K562 (cell line): ENCODE results near the gene MOB1B. TPM values are rescaled to one million over a fixed set of nuclear protein-coding genes. Genes with fewer than 3 reads are reported as not detected.

Source experiments
- ATAC-seq: fragments of 200-7000 bp; cut with Tn5 transposase; 3 replicates; pipeline ENCODE4 v1.9.1; 2020; ENCODE audit warnings: moderate library complexity
- BruUV-seq: library from RNA; stranded (reverse); fragments of 400-500 nt; replicated peaks from 2 replicates; lab custom pipeline; 2021; lab: Mats Ljungman, UMichigan
- CTCF ChIA-PET: fragments of 300-600 bp; formaldehyde crosslinking; extraction: SDS; loops from one replicate; lab custom pipeline; 2021; ENCODE audit warnings: low intra/inter-chr PET ratio; lab: Yijun Ruan, JAX
- POLR2A ChIA-PET: fragments of 300-600, 350-650 bp; sonication (Branson Sonifier 250); formaldehyde crosslinking; extraction: SDS; loops from one replicate; lab custom pipeline; 2021; ENCODE audit warnings: antibody characterized with exemption, inconsistent platforms; lab: Yijun Ruan, JAX
- DNase-seq, 4 experiments: peaks; one replicate each; pipeline versions ENCODE4 v3.0.0 to v3.0.0-alpha.2; 2011 to 2018; ENCODE audit warnings: low spot score in 3 of 4, mixed read lengths in 3 of 4; ENCODE audit errors: extremely low read depth in 1 of 4
- FAIRE-seq: peaks from 2 replicates; lab custom pipeline; 2011; peaks lifted over from hg19 to GRCh38; lab: Jason Lieb, UNC
- H2AFZ ChIP-seq: 2 replicates; pipeline ENCODE4 v1.6.0; 2011; ENCODE audit warnings: low read depth, low read length, control low read depth, inconsistent platforms
- H3K27ac ChIP-seq: fragments of 200-600 bp; 3 replicates; pipeline ENCODE4 v1.8.0; 2011; ENCODE audit warnings: low read depth, mild to moderate bottlenecking, control low read depth, inconsistent platforms, low read length, moderate library complexity, mixed read lengths; ENCODE audit errors: extremely low read depth
- H3K27me3 ChIP-seq, 2 experiments: fragments of 300-600 bp in 1 of 2; 2 replicates in 1 of 2; 3 replicates in 1 of 2; pipeline versions ENCODE4 v1.6.0 to v1.8.0; 2011; ENCODE audit warnings: inconsistent platforms in 2 of 2, low read length in 2 of 2, mild to moderate bottlenecking in 1 of 2, mixed read lengths in 1 of 2, moderate library complexity in 1 of 2; ENCODE audit not compliant: control insufficient read depth in 2 of 2, insufficient read depth in 2 of 2
- H3K36me3 ChIP-seq: fragments of 300-600 bp; 3 replicates; pipeline ENCODE4 v1.8.0; 2011; ENCODE audit warnings: mild to moderate bottlenecking, low read length, inconsistent platforms; ENCODE audit not compliant: control insufficient read depth, insufficient read depth
- H3K4me1 ChIP-seq, 2 experiments: fragments of 200-600 bp in 1 of 2; replicated peaks in 1 of 2; 2 replicates in 1 of 2; 3 replicates in 1 of 2; pipeline versions ENCODE4 v1.5.1 to v1.8.0; 2011; ENCODE audit warnings: inconsistent platforms in 2 of 2, low read length in 2 of 2, mild to moderate bottlenecking in 1 of 2, mixed read lengths in 1 of 2, moderate library complexity in 1 of 2; ENCODE audit not compliant: control insufficient read depth in 2 of 2, insufficient read depth in 2 of 2
- H3K4me2 ChIP-seq: 2 replicates; pipeline ENCODE4 v1.6.1; 2011; ENCODE audit warnings: low read length, control low read depth, inconsistent platforms, mixed read lengths; ENCODE audit not compliant: insufficient read depth
- H3K4me3 ChIP-seq: fragments of 200-600 bp; sonication (generic), shearing (Covaris generic); 2 replicates; pipeline ENCODE4 v1.5.1; 2016; ENCODE audit warnings: control low read depth, inconsistent platforms
- H3K79me2 ChIP-seq: fragments of 200-600 bp; 3 replicates; pipeline ENCODE4 v1.8.0; 2011; ENCODE audit warnings: low read length, inconsistent platforms; ENCODE audit not compliant: control insufficient read depth, insufficient read depth
- H3K9ac ChIP-seq, 2 experiments: 2 replicates each; pipeline versions ENCODE4 v1.6.0 to v1.6.1; 2011; ENCODE audit warnings: low read depth in 2 of 2, low read length in 2 of 2, control low read depth in 1 of 2, inconsistent platforms in 1 of 2, mild to moderate bottlenecking in 1 of 2, mixed read lengths in 1 of 2; ENCODE audit not compliant: insufficient read depth in 1 of 2
- H3K9me1 ChIP-seq: one replicate; pipeline ENCODE4 v1.6.0; 2011; ENCODE audit warnings: inconsistent platforms, mild to moderate bottlenecking, low read length, moderate library complexity; ENCODE audit not compliant: control insufficient read depth, insufficient read depth
- H3K9me3 ChIP-seq: replicated peaks from 2 replicates; pipeline ENCODE4 v1.5.1; 2011; ENCODE audit warnings: low read depth, low read length, inconsistent platforms; ENCODE audit not compliant: control insufficient read depth, insufficient read depth
- H4K20me1 ChIP-seq: replicated peaks from 2 replicates; pipeline ENCODE4 v1.6.1; 2011; ENCODE audit warnings: low read length, inconsistent platforms, mixed read lengths; ENCODE audit not compliant: control insufficient read depth, insufficient read depth
- ARNT ChIP-seq, 2 experiments: fragments of 450-650 bp; IDR thresholded peaks; 2 replicates each; pipeline ENCODE4 v1.6.1; 2016; ENCODE audit warnings: mild to moderate bottlenecking in 1 of 2
- CLOCK ChIP-seq: fragments of 250-450 bp; sonication (Bioruptor Pico); IDR thresholded peaks from 2 replicates; pipeline ENCODE4 v1.4.0; 2020; ENCODE audit warnings: mild to moderate bottlenecking, moderate library complexity, borderline replicate concordance
- DACH1 ChIP-seq: fragments of 450-650 bp; IDR thresholded peaks from 2 replicates; pipeline ENCODE4 v1.6.1; 2018; ENCODE audit not compliant: partially characterized antibody
- FOSL1 ChIP-seq: fragments of 200-800 bp; sonication (Bioruptor generic); conservative IDR thresholded peaks from 2 replicates; pipeline ENCODE4 v1.6.1; 2016; ENCODE audit warnings: missing genetic modification characterization, missing compliant biosample characterization
- KLF13 ChIP-seq: fragments of 450-650 bp; IDR thresholded peaks from 2 replicates; pipeline ENCODE4 v1.6.1; 2016; ENCODE audit warnings: missing genetic modification characterization, low read depth, mild to moderate bottlenecking, missing compliant biosample characterization, moderate library complexity, borderline replicate concordance
- MEIS2 ChIP-seq: fragments of 450-650 bp; IDR thresholded peaks from 2 replicates; pipeline ENCODE4 v1.6.1; 2014; ENCODE audit warnings: mild to moderate bottlenecking; ENCODE audit not compliant: partially characterized antibody
- MLLT1 ChIP-seq, 2 experiments: fragments of 450-650 bp; IDR thresholded peaks; 2 replicates each; pipeline ENCODE4 v1.6.1; 2016
- NCOA2 ChIP-seq, 2 experiments: fragments of 450-650 bp; IDR thresholded peaks; 2 replicates each; pipeline ENCODE4 v1.6.1; 2018; ENCODE audit warnings: mild to moderate bottlenecking in 2 of 2, moderate library complexity in 1 of 2; ENCODE audit not compliant: partially characterized antibody in 2 of 2
- POLR3A ChIP-seq: IDR thresholded peaks from 2 replicates; pipeline ENCODE4 v1.6.1; 2011; ENCODE audit warnings: borderline replicate concordance, mild to moderate bottlenecking, moderate library complexity; ENCODE audit not compliant: insufficient read length, insufficient read depth; ENCODE audit errors: extremely low read depth
- SMAD3 ChIP-seq: fragments of 450-650 bp; formaldehyde crosslinking; conservative IDR thresholded peaks from 2 replicates; pipeline ENCODE4 v1.4.0; 2020; ENCODE audit warnings: mild to moderate bottlenecking
- STAT5A ChIP-seq: IDR thresholded peaks from 2 replicates; pipeline ENCODE4 v1.6.1; 2012; ENCODE audit warnings: low read length, inconsistent platforms, borderline replicate concordance
- STAT5B ChIP-seq: fragments of 250-450 bp; sonication (Bioruptor Pico); IDR thresholded peaks from 2 replicates; pipeline ENCODE4 v1.8.0; 2021; ENCODE audit warnings: mild to moderate bottlenecking, inconsistent platforms
- TEAD1 ChIP-seq, 2 experiments: fragments of 450-650 bp in 1 of 2; sonication (generic) in 1 of 2; formaldehyde crosslinking; IDR thresholded peaks; 2 replicates each; pipeline versions ENCODE4 v1.4.0 to v1.8.0; 2020 to 2022; ENCODE audit warnings: mild to moderate bottlenecking in 2 of 2, missing genetic modification reagents in 1 of 2
- TEAD4 ChIP-seq, 2 experiments: sonication (generic) in 1 of 2; formaldehyde crosslinking in 1 of 2; IDR thresholded peaks; 2 replicates each; pipeline versions ENCODE4 v1.6.1 to v1.8.0; 2012 to 2022; ENCODE audit warnings: borderline replicate concordance in 1 of 2, inconsistent platforms in 1 of 2, low read length in 1 of 2, mild to moderate bottlenecking in 1 of 2, missing genetic modification reagents in 1 of 2
- USF1 ChIP-seq: sonication (generic); formaldehyde crosslinking; IDR thresholded peaks from 2 replicates; pipeline ENCODE4 v1.9.0; 2022; ENCODE audit warnings: mild to moderate bottlenecking, missing genetic modification reagents
- ZNF165 ChIP-seq: fragments of 250-450 bp; sonication (Bioruptor Pico); IDR thresholded peaks from 2 replicates; pipeline ENCODE4 v1.4.0; 2020; ENCODE audit warnings: borderline replicate concordance
- ZNF75A ChIP-seq: fragments of 450-650 bp; formaldehyde crosslinking; IDR thresholded peaks from 2 replicates; pipeline ENCODE4 v1.4.0; 2020; ENCODE audit warnings: mild to moderate bottlenecking
- in situ Hi-C: fragments of 300-500 bp; cut with MboI; formaldehyde crosslinking; loops from 4 replicates; pipeline ENCODE4 v1.15.0; 2018; ENCODE audit warnings: inconsistent platforms, mixed read lengths
- intact Hi-C: fragments of 100-400 bp; cut with micrococcal nuclease; formaldehyde crosslinking; loops from 2 replicates; pipeline ENCODE4 v1.14.2; 2022
- polyA plus RNA-seq, 8 experiments: library from polyadenylated mRNA; depleted of rRNA in 4 of 8; stranded (reverse) in 5 of 8; unstranded in 3 of 8; fragments of >200 nt; fragmentation: Nextera tagmentation in 2 of 8; fragmentation: Illumina TruSeq in 1 of 8; extraction: Ambion mirVana in 2 of 8; extraction: Trizol in 1 of 8; gene quantifications; 2 replicates each; pipeline versions ENCODE4 v1.2.1 to v1.2.3, GENCODE V29; 2011 to 2014; ENCODE audit warnings: inconsistent platforms in 1 of 8, missing spikeins in 1 of 8
- total RNA-seq, 7 experiments: library from RNA; depleted of rRNA in 6 of 7; stranded (reverse); fragments of >200 nt in 6 of 7; fragmentation: Illumina TruSeq in 2 of 7; extraction: Trizol in 2 of 7; gene quantifications; 2 replicates each; pipeline versions ENCODE4 v1.2.1 to v1.2.3, GENCODE V29; 2011 to 2021; ENCODE audit warnings: low replicate concordance in 1 of 7

The MOB1B gene
- total and polyA plus RNA-seq, 9 of the 15 experiments (the other 6 are each of a cell fraction or from before 2014, with no cell fraction given), result 8.4 to 37.8 (median 19.0) TPM

GRCh38 chr4:70979445-70980008 lies 77.4 kb downstream of the MOB1B start (continued):
- TF ChIP-seq TEAD1 (CRISPR knock-in tag; IDR thresholded peaks at IDR 0.05), result 0 out of 4 replicates have a peak, but pooled peaks of 1 of the 2 experiments have one; percentile 70
- TF ChIP-seq USF1 (CRISPR knock-in tag), result no peak
- TF ChIP-seq MEIS2, result peak; percentile 93
- no peak for TF ChIP-seq ZNF75A (CRISPR knock-in tag)

- peaks cover 3 to 5% of the 10 kb centered on the region in 2 experiments; a peak in 2 of 5 replicates for H3K4me1 ChIP-seq
- H3K9ac ChIP-seq, result no peak overlapping the region
- H3K9me3 ChIP-seq, result no peaks in the 10 kb centered on the region
- H3K27me3 ChIP-seq, result no peaks in the 10 kb centered on the region
- intact Hi-C loops, result no loop called here
- no peak for FAIRE-seq
- no peak for ATAC-seq
- H3K4me2 ChIP-seq, result no peak overlapping the region
- no peak for TF ChIP-seq ARNT (IDR thresholded peaks at IDR 0.05)
- no peak for TF ChIP-seq SMAD3 (CRISPR knock-in tag)
- no peak for TF ChIP-seq CLOCK (CRISPR knock-in tag)
- no peak for TF ChIP-seq TEAD4 (IDR thresholded peaks at IDR 0.05; ENCODE audit: low read length)
- no peak for TF ChIP-seq TEAD4 (CRISPR knock-in tag; IDR thresholded peaks at IDR 0.05; ENCODE audit: borderline replicate concordance)
- no peak for TF ChIP-seq KLF13 (tag)
- no peak for TF ChIP-seq STAT5B (CRISPR knock-in tag)
- TF ChIP-seq NCOA2 (IDR thresholded peaks at IDR 0.05; ENCODE audit: partially characterized antibody in 2 of 2), result no peak
- no peak for TF ChIP-seq ZNF165 (CRISPR knock-in tag)
- TF ChIP-seq POLR3A, result no peak
- TF ChIP-seq FOSL1 (tag), result no peak
- TF ChIP-seq MLLT1 (IDR thresholded peaks at IDR 0.05), result no peak
- no peak for TF ChIP-seq STAT5A
- no peak for TF ChIP-seq DACH1
- no peak overlapping the region for H3K4me3 ChIP-seq
- no peaks in the 10 kb centered on the region for H4K20me1 ChIP-seq
- in situ Hi-C loops, result no loop called here
- H2AFZ ChIP-seq, result no peak overlapping the region
- H3K9me1 ChIP-seq, result no peaks in the 10 kb centered on the region
- POLR2A ChIA-PET, result no interaction called here
- CTCF ChIA-PET, result no interaction called here
- H3K79me2 ChIP-seq, result no peaks in the 10 kb centered on the region
- no peak for DNase-seq
- BruUV-seq, result no TSS peak
- peaks cover 61% of the 10 kb centered on the region for H3K36me3 ChIP-seq
- H3K27ac ChIP-seq, result no peak overlapping the region
Measured at GRCh38 chr4:70980196-70980595, 78.0 kb downstream of the MOB1B start.
